Measurements from ENCODE around the gene FGG.
"Not testable (repeated sequence)": the region's sequence is repeated elsewhere in the genome, so short reads cannot be mapped to it uniquely, and the experiment has no call there.

Gene FGG

DNA sequence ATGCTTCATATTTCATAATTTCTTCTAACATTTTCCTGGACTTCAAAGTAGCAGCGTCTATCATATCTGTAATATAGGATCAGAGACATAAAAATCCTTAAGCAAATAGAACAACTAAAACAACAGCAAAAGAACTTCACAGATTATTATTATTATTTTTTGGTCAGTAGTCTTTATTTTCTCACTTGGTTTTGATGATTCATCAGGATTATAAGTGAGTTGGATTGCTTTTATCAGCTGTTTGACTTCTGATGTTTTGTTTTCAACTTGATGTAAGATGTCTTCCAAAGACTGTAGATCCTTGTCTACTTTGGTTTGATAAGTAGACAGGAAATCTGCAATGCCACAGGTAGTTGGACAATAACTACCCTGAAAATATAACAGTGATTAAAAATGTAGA is 623 bp downstream of the FGG start:
- no peak for DNase-seq (ENCODE audit: low read depth in 2 of 2)

DNA sequence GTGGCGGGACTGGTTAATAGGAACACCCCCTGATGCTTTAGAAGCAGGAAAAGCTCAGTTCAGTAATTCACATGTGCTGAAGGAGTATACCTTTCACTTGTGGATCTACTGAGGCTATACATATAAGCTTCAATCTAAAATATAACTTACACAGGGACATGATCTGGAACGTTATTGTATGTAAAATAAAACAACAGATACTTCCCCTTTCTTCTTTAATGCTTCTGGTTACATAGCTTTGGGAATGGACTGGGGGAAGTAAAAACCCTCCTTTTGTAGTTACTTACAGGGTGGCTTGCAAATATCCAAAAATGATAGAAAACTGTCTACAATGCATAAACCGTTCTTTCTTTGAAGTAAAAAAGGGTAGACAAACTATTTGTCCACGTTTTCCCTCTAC is 1.9 kb downstream of the FGG start:
- DNase-seq (ENCODE audit: low read depth in 2 of 2): no peak

DNA sequence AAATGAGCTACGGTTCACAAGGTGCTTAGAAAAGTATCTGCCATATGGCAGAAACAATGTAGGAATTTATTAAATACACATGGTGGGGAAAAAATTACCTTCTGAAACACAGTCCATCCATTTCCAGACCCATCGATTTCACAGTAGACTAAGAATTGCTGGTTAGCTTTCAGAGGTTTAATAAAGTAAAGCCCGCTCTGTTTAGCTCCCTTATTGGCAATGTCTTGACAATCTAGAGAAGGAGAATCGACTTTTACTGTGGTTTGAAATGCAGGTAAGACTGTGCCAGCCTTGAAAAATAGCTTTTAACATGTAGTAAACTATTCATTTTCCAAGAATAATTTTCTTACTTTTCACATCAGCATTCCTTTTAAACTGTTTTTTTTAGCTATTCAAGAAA is 2.9 kb downstream of the FGG start:
- no peak for DNase-seq (ENCODE audit: low read depth in 2 of 2)

DNA sequence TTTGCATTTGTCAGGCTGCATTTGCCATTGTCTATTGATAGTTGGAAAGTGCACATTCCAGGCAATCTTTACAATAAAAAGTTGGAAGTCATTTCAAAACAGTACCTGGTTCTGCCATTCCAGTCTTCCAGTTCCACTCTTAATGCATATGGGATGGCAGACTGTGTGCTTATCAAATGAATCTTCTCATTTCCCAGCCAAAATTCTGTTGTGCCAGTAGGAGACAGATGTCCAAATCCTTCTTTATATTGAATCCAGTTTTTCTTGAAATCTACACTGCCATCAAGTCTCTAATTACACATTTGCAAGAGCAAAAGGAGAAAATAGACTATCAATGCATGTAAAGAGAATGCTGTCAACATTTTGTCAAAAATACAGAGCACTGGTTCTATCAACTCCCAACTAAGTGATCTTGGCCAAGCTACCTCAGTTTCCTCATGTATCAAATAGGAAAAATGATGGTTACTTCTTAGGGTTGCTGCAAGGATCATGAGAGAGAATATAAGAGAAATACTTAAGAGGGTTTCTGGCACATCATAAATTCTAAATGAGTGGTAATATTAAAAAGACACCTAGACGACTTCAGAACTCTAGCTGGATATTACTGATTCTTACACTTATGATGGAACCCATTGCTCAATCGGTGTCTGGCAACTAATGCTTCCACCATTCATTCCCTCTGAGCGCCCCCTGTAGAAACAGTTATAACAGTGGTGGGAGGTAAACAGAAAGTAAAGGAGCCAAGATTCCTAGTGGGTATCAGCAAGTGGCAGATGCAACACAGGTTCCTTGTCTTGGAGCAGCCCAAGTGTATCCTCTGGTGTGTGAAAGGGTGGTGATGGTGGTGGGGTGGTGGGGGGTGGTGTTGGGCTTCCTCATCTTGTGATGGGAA is 3.8 kb downstream of the FGG start:
- DNase-seq (ENCODE audit: low read depth in 2 of 2): no peak

DNA sequence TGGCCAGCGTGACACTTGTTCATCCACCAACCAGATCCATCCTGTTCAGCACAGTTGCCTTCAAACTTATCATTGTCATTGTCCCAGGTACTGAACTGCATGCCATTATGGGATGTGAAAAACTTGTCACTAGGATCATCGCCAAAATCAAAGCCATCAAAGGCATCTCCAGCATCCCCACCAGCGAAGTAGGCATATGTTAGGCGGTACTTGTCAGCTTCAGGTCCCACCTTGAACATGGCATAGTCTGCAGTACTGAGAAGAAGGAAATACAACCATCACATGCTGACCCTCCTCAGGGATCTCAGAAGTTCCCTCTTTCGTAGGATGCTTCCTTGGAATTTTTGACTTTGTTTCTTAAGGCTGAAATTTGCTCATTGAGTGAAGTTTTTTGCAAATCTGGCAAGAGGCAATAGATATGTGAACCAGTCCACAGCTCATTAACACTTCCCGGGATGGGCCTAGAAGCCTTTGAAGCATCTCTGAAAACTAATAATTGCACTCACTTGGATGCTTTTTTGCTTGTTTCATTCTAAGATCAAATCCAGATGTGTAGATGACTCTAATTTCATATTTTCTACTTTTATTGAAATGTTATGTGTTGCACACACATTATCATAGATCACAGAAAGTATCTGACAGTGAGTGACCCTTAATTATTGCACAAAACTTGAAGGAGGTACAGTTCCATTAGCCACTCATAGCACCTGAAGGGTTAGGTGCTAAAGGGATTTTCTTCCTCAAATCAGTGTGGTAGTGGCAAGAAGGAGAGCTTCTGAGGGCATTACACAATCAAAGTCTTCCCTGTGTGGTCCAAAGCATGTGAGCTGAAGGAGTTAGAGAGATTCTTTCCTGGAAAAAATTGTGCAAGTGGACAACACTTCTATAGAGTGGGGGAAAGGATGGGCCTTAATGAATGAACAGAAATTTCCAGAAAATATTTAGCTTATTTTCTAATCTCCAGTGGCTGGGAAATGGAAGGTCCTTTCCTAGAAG is 5.4 kb downstream of the FGG start:
- DNase-seq (ENCODE audit: low read depth in 2 of 2): no peak

DNA sequence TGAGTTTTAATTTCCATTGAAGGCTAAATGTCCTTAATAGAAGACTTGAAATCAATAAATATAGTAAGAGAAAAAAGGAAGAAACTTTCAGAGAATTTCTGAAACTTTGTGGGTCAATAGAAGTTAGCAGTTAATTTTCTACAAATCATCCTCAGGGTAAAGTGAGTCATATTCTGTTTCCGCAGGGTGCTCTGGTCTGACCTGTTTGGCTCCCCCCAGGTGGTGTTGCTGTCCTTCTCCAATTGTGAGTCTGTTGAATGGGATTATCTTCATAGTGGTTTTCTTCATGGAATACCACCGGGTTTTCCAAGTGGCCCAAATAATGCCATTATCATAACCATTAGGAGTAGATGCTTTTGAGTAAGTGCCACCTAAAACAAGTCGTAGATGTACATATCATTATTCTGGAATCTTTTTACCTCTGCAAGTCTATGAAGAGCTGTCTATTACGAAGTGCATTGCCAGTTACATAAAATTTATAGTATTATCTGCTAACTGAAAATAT is 7.7 kb downstream of the FGG start:
- DNase-seq (ENCODE audit: low read depth in 2 of 2): no peak

DNA sequence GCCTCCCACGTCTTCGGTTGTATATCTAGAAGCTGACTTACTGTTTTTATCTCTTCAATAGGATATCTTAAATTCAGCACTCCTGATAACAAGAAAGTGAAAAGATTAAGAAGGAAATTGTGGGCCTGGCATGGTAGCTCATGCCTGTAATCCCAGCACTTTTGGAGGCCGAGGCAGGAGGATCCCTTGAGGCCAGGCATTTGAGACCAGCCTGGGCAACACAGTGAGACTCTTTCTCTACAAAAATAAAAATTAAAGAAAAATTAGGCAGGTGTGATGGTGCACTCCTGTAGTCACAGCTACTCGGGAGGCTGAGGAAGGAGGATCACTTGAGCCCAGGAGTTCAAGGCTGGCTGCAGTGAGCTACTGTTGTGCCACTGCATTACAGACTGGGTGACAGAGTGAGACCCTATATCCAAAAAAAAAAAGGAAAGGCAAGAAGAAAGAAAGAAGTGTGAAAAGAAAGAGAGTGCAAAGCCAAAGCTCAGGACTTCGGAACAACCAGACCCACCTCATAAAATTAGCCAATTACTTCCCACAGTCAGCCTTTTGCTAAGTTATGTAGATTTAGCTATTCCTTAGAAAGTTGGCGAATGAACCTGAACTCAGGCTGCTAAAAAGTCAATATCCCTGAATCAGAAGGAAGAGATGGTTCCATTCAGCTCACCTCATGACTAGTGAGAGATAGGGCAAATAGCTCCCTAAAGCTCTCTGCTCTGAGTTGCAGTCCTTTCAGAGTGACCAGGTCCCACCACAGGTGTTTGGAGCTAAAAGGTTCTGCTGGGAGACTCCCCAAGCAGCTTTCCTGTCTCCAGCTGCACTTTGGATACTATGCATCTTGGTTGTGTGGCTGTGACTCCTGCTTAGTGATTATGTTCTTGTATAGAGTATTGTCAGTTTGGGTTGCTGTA is 9.2 kb downstream of the FGG start:
- no peak for DNase-seq (ENCODE audit: low read depth in 2 of 2)

DNA sequence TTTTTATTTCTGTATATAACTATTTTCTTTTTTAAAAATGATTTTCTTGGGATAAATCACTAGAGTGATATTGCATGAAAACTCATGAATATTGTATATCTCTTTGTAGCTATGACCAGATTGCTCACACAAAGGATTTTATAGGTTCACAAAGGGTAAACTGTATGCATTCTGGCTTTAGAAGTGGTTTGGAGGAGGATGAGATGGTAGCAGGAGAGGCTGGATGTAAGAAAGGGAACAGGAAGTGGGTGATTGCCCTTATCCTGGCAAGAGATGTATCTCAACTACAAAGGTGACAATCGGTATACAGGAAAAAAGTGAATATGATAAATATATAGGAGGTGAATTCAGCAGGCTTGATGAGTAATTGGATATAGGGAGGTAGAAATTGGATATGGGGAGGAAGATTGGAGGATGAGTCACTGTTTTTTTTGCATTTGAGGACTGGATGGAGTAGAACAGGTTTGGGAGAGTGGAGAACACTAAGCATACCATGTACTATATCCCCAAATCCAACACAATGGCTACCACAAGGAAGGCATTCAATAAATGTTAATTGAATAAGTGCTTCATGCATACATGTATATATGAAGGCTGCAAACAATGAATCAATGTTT is 9.9 kb downstream of the FGG start:
- DNase-seq (ENCODE audit: low read depth in 2 of 2): no peak

DNA sequence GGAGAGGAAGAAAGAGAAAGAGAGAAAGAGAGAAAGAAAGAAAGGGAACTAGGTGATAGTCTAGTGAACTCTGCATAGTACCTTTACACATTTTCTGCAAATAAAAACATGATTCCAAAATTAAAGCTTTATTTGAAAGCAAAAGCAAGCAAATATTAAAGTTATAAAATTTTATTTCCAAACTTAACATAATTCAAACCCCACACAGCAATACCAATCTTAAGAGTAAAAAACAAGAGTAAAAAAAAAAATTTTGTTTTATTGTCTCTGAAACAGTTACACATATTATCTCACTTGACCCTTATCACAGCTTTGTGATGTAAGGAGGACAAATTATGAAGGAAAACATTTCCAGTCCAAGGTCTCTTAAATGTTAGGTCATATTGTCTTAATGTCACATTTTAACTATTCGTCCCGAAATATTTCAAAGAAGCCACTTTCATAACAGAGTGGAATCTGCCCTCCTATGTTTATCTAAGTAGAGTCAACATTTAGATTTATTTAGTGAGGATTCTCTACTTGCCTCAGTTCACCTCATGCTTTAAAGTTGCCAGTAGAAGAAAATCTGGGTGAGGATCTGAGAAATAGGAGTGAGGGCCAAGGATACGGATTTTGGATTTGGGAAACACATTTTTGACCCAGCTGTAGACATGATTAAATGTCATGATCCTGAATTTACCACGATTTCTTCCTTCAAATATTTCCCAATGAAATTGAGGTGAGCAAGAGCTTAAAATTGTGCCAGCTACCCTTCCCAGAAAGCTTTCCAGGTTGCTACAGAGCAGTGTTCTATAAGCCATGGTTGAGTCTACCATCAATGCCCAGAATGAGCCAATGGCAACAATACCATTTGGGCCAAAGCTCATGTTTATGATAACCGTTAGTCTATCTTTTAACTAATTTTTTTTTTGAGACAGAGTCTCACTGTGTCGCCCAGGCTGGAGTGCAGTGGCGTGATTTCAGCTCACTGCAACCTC is 14.4 kb downstream of the FGG start:
- DNase-seq (ENCODE audit: low read depth in 2 of 2): no peak

DNA sequence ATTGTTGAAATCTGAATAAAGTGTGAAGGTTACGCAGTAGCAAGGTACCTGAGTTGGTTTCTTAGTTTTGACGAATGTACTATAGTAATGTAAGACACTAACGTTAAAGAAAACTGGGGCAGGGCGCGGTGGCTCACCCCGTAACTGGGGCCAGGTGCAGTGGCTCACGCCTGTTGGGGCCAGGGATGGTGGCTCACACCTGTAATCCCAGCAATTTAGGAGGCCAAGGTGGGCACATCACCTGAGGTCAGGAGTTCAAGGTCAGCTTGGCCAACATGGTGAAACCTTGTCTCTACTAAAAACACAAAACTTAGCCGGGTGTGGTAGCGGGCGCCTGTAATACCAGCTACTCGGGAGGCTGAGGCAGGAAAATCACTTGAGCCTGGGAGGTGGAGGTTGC is 15.2 kb downstream of the FGG start:
- DNase-seq (ENCODE audit: low read depth in 2 of 2): not testable (repeated sequence)

DNA sequence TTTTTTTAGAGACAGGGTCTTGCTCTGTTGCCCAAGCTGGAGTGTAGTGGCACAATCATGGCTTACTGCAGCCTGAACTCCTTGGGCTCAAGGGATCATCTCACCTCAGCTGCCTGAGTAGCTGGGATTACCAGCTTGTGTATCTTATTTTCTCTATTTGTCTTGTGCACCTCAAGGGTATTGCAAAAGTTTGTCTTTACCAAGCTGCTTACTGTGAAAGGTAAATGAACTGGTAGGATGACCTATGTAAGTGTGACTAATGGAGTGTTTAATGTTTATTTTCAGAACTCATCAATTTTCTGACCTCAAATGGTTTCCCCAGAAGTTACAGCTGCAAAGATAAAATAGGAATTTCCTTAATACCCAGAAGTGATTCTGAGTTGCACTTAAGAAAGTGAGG is 16.6 kb downstream of the FGG start:
- DNase-seq (ENCODE audit: low read depth in 2 of 2): no peak

DNA sequence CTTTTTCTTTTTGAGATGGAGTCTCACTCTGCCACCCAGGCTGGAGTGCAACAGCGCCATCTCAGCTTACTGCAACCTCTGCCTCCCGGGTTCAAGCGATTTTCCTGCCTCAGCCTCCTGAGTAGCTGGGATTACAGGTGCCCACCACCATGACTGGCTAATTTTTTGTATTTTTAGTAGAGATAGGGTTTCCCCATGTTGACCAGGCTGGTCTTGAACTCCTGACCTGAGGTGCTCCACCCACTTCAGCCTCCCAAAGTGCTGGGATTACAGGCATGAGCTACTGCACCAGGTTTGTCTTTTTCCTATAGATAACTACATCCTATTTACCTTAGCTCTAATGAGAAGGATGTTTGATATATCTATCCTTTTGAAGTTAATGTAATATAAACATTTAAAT is 18.1 kb downstream of the FGG start:
- not testable (repeated sequence) for DNase-seq (ENCODE audit: low read depth in 2 of 2)

DNA sequence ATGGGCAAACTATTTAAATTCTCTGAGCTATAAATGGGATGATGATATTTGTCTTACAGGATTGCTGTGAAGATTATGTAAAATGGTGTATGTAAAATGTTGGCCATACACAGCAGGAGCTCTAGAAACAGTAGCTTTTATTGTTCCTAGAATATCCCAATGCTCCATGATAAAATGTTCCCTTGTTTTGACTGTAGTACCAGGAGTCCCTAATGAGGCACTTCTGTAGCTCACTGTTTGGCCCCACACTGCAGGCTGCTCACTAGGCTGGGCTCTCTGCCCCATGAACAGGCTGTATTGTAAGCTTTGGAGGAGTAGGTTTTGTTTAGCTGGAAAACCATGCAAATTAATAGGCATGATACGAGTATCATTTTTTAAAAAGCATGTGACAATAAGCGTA is 18.6 kb downstream of the FGG start:
- no peak for DNase-seq (ENCODE audit: low read depth in 2 of 2)

DNA sequence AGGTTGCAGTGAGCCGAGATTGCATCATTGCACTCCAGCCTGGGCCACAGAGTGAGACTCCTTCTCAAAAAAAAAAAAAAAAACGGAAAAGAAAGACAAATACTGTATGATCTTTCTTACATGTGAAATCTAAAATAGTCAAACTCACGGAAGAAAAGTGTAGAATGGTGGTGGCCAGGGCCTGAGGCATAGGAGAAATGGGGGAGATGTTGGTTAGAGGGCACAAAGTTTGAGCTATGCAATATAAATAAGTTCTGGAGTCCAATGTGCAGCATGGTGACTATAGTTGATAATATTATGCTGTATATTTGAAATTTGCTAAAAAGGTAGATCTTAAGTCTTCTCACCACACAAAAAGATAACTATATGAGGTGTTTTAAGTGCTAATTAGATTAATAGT is 20.6 kb downstream of the FGG start:
- no peak for DNase-seq (ENCODE audit: low read depth in 2 of 2)

DNA sequence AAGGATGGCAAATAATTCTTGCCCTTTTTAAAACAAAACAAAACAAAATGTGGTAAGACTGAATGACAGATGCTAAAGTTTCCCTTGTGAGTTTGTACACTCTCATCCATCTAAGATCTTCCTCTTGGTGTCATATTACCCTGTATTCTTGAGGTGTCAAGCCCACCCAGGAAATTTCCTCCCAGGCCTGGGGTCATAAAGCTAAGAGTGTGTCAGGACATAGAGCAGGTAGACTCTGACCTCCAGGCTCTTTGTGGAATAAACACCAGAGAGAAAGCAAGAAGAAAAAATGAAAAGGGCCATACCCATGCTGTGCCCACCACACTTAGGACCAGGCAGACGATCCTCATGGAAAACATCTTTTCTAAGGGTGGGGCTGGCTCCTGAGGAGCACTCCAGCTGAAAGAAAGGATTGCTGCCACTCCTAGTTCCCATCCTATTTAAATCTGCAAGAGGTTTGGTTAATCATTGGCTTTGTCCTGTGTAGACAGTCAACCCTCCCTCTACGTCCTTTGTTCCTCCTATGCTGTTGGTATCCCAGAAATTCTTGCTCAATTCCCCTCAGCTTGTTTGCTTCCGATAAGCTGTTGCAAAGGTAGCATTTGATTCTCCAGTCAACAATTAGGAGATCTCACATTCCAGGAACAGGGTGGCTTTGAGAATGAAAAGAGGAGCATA is 22.0 kb downstream of the FGG start, which contains the start of gene FGA:
FGA (minus strand) TSS at position 414 of the 678 bp plus-strand sequence; CDS start at position 359, 55 bp downstream.
- DNase-seq (ENCODE audit: low read depth in 2 of 2): no peak

DNA sequence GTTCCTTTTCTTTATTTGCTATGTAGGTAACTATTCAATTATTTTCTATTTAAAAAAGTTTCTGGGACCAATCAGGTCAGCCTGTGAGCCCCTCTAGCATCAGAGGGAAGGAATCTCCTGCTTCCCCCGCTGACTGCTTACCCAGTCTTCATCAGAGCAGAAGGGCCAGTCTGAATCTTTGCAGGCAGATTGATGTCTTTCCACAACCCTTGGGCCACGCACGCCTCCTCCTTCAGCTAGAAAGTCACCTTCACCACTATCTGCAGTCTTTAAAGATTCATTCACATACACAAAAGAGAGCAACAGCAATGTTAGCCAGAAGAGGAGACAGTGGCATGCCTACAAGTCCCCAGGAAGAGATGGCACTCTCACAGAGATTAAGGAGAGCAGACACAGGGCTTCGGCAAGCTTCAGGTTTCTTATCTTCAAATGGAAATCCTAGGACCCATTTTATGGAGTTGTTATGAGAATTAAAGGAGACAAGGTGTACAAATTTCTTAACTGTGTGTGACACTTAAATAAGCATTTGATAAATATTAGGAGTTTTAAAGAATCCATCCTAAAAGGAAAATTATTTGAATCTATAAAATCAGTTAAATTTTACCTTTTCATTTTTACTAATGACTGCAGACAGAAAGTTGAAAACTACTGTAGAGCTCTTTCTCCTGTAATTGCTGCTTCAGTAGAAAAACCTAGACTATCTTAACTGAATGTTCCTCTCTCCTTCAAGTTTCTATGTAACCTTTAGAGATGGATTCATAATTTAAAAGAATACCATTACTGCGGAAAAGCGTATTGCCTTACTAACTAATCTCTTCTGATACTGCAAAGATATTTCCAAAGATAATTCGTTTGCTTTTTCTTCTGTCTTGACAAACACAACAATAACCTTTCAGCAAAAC is 22.9 kb downstream of the FGG start:
- DNase-seq (ENCODE audit: low read depth in 2 of 2): no peak

DNA sequence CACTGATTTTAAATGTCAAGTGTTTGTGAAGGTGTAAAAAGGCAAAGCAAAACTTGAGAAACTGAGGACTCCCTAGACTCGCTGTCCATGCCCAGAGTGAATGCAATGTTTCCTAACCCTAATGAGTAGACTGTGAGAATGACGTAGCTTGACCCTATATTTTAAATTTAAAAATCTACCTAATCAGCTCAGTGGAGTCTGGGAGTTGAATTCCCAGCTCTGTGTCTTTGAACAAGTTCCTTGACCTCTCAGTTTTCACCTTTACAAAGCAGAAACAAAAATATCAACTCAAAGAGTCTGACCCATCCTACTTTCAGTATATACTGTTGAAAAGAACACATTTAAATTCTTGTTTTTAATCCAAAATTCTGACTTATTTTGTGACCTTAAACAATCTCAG is 24.3 kb downstream of the FGG start:
- no peak for DNase-seq (ENCODE audit: low read depth in 2 of 2)

All from stimulated activated CD4-positive, alpha-beta T cell treated with anti-CD3 and anti-CD28 coated beads, Interleukin-4, amount 100 ng/mL, for 48 hours (primary cell).